AG09319 (cell line): ENCODE measurements around the gene FBXL7.

Experiments used
- DNase-seq: peaks from one replicate; pipeline ENCODE4 v3.0.0-alpha.2; 2010; ENCODE audit warnings: low read depth; ENCODE audit errors: extremely low read depth
- CTCF ChIP-seq: IDR thresholded peaks from 2 replicates; pipeline ENCODE4 v1.5.1; 2011; ENCODE audit warnings: low read depth, mild to moderate bottlenecking, inconsistent platforms, low read length, moderate library complexity

Gene FBXL7

GRCh38 chr5:15980835-15981234 is 480.9 kb downstream of the FBXL7 start:
- no peak for TF ChIP-seq CTCF
- DNase-seq = no peak

GRCh38 chr5:15983392-15983791 is 483.4 kb downstream of the FBXL7 start:
- DNase-seq = no peak
- no peak for TF ChIP-seq CTCF
